Neuronal stem cell (in vitro differentiated cells): ENCODE results near the gene CEP44.
"Not testable (repeated sequence)": the region's sequence is repeated elsewhere in the genome, so short reads cannot be mapped to it uniquely, and the experiment has no call there.

Source experiments
- DNase-seq: peaks from one replicate; pipeline ENCODE4 v3.0.0-alpha.2; 2013; ENCODE audit warnings: low spot score
- H2AFZ ChIP-seq: one replicate; pipeline ENCODE4 v1.6.1; 2013; ENCODE audit warnings: mild to moderate bottlenecking, low read length, inconsistent platforms
- H2AK5ac ChIP-seq: 2 replicates; pipeline ENCODE4 v1.6.1; 2013; ENCODE audit warnings: low read depth, mild to moderate bottlenecking, inconsistent platforms, low read length, moderate library complexity, mixed read lengths
- H2BK120ac ChIP-seq: 2 replicates; pipeline ENCODE4 v1.6.1; 2013; ENCODE audit warnings: low read depth, mild to moderate bottlenecking, inconsistent platforms, low read length, moderate library complexity, mixed read lengths
- H2BK12ac ChIP-seq: one replicate; pipeline ENCODE4 v1.6.1; 2013; ENCODE audit warnings: low read length, inconsistent platforms
- H2BK15ac ChIP-seq: 2 replicates; pipeline ENCODE4 v1.6.1; 2013; ENCODE audit warnings: mild to moderate bottlenecking, low read length, inconsistent platforms, mixed read lengths
- H2BK5ac ChIP-seq: one replicate; pipeline ENCODE4 v1.6.1; 2013; ENCODE audit warnings: inconsistent platforms, mild to moderate bottlenecking, low read length, moderate library complexity
- H3K14ac ChIP-seq: one replicate; pipeline ENCODE4 v1.6.1; 2013; ENCODE audit warnings: low read length, inconsistent platforms
- H3K18ac ChIP-seq: 2 replicates; pipeline ENCODE4 v1.6.1; 2013; ENCODE audit warnings: low read length, inconsistent platforms
- H3K23ac ChIP-seq: 2 replicates; pipeline ENCODE4 v1.6.1; 2013; ENCODE audit warnings: low read depth, mild to moderate bottlenecking, mixed read lengths, low read length, inconsistent platforms; ENCODE audit not compliant: poor library complexity
- H3K27ac ChIP-seq: replicated peaks from 3 replicates; pipeline ENCODE4 v1.5.1; 2013; ENCODE audit warnings: low read length, inconsistent platforms
- H3K27me3 ChIP-seq, 3 experiments: 2 replicates each; pipeline ENCODE4 v1.6.1; 2013; ENCODE audit warnings: low read length in 3 of 3, mild to moderate bottlenecking in 2 of 3, inconsistent platforms in 1 of 3, low read depth in 1 of 3, mixed read lengths in 1 of 3, moderate library complexity in 1 of 3; ENCODE audit not compliant: control insufficient read depth in 3 of 3, insufficient read depth in 3 of 3
- H3K36me3 ChIP-seq, 2 donors: replicated peaks in 1 of 2; 2 replicates each; pipeline ENCODE4 v1.6.1; 2013; ENCODE audit warnings: low read length in 2 of 2; ENCODE audit not compliant: control insufficient read depth in 2 of 2, insufficient read depth in 2 of 2
- H3K4ac ChIP-seq: 2 replicates; pipeline ENCODE4 v1.6.1; 2013; ENCODE audit warnings: inconsistent platforms, mild to moderate bottlenecking, low read length, moderate library complexity
- H3K4me1 ChIP-seq, 2 donors: 1 replicate in 1 of 2; 2 replicates in 1 of 2; pipeline ENCODE4 v1.6.1; 2013; ENCODE audit warnings: low read length in 2 of 2, low read depth in 1 of 2; ENCODE audit not compliant: control insufficient read depth in 2 of 2, insufficient read depth in 1 of 2
- H3K4me2 ChIP-seq: one replicate; pipeline ENCODE4 v1.6.1; 2013; ENCODE audit warnings: mild to moderate bottlenecking, low read length, inconsistent platforms; ENCODE audit not compliant: insufficient read depth, poor library complexity, severe bottlenecking
- H3K4me3 ChIP-seq, 2 donors: 2 replicates each; pipeline ENCODE4 v1.5.1; 2013; ENCODE audit warnings: low read length in 2 of 2, mild to moderate bottlenecking in 2 of 2, inconsistent platforms in 1 of 2, moderate library complexity in 1 of 2
- H3K79me1 ChIP-seq: one replicate; pipeline ENCODE4 v1.6.1; 2013; ENCODE audit warnings: low read depth, mild to moderate bottlenecking, inconsistent platforms, low read length, moderate library complexity
- H3K9ac ChIP-seq: one replicate; pipeline ENCODE4 v1.6.1; 2013; ENCODE audit warnings: mild to moderate bottlenecking, low read depth, low read length, inconsistent platforms; ENCODE audit not compliant: poor library complexity
- H3K9me3 ChIP-seq, 2 donors: replicated peaks in 1 of 2; 2 replicates each; pipeline versions ENCODE3 to v1.6.1; 2013; ENCODE audit warnings: low read length in 2 of 2, mild to moderate bottlenecking in 2 of 2, inconsistent platforms in 1 of 2, low read depth in 1 of 2, mixed read lengths in 1 of 2, moderate library complexity in 1 of 2; ENCODE audit not compliant: control insufficient read depth in 2 of 2, insufficient read depth in 1 of 2
- H4K8ac ChIP-seq: one replicate; pipeline ENCODE4 v1.6.1; 2013; ENCODE audit warnings: low read depth, mild to moderate bottlenecking, inconsistent platforms, low read length, moderate library complexity
- H4K91ac ChIP-seq: one replicate; pipeline ENCODE4 v1.6.1; 2013; ENCODE audit warnings: low read length, low read depth, mild to moderate bottlenecking, inconsistent platforms; ENCODE audit not compliant: poor library complexity
- WGBS, 2 donors: extraction: QIAGEN DNeasy Blood & Tissue Kit; methylation state at CpG; one replicate each; pipeline ENCODE4 v1.1.7; 2013; ENCODE audit warnings: missing lambda C conversion rate in 2 of 2, mixed read lengths in 1 of 2; ENCODE audit not compliant: insufficient read length in 2 of 2, insufficient replicate concordance in 1 of 2; ENCODE audit errors: extremely low coverage in 2 of 2; 5-methylcytosine and 5-hydroxymethylcytosine counted together

The CEP44 gene

DNA sequence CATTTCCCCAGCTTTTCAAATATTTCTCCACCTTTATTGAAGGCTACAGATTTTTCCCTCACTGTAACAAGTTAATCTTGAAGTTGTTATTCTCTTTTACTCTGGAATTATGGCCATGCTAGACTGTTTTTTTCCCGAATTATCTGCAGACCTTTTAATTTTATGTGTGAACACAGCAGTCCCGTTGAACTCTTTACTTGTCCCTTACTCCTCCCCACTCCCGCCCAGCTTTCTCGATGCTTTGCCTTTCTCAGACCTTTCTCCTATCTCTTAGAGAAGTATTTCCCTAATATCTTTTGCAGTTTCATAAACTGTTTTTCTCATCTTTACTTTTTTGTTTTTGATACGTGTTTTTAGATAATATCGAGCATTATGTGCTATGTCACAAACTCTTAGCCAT lies 776 bp downstream of the CEP44 start:
- Histone ChIP-seq H2BK5ac (no peak overlapping the region), H3K4ac (no peak overlapping the region), H3K4me3 (peak overlapping the region; percentile 72 to 93), H3K4me1 (peaks cover 2 to 5% of the 10 kb centered on the region in 2 donors), H3K27me3 (no peaks in the 10 kb centered on the region), H4K91ac (no peak overlapping the region), H3K14ac (no peak overlapping the region), H3K23ac (no peak overlapping the region), H4K8ac (no peak overlapping the region), H3K79me1 (peaks cover 1% of the 10 kb centered on the region), H3K4me2 (peak overlapping the region; percentile 49), H2AFZ (peak overlapping the region; percentile 89), H2BK12ac (no peak overlapping the region), H2BK120ac (no peak overlapping the region), H3K18ac (no peak overlapping the region), H3K9me3 (peaks cover 0 to 5% of the 10 kb centered on the region in 2 donors), H2BK15ac (no peak overlapping the region), H3K36me3 (peaks cover 0 to 8% of the 10 kb centered on the region in 2 donors), H3K27ac (peak overlapping the region; percentile 97), H2AK5ac (no peak overlapping the region), H3K9ac (no peak overlapping the region)
- DNase-seq = no peak
- WGBS, 2 donors = no CpG with 5 or more reads among the region's 6 CpGs

DNA sequence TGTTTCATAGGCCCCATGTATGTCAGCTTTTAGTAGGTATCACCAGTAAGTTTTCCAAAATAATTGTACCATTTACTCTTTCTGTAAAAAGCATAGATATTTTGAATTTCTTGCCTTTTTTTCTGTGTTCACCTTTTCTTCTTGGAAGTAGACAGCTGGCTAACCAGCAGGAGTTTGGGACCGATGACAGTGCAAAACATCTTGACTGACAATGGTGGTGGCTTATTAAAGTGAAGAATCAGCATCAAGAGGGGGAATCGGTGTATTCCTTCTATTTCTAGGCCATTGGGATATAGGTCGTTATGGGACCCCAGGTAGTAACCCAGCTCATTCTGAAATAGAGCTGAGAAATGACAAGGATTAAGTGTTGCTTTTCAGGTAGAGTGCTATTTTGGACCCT lies 3.2 kb downstream of the CEP44 start:
- H2AFZ ChIP-seq = no peak overlapping the region
- H2BK12ac ChIP-seq = no peak overlapping the region
- peaks cover 0 to 8% of the 10 kb centered on the region in 2 donors for H3K36me3 ChIP-seq
- DNase-seq = no peak
- H2AK5ac ChIP-seq = no peak overlapping the region
- WGBS, 2 donors = no CpG with 5 or more reads among the region's 3 CpGs
- H3K9ac ChIP-seq = no peak overlapping the region
- H3K4ac ChIP-seq = no peak overlapping the region
- H3K27ac ChIP-seq = no peak overlapping the region
- H4K8ac ChIP-seq = no peak overlapping the region
- peaks cover 2 to 5% of the 10 kb centered on the region in 2 donors for H3K4me1 ChIP-seq
- no peak overlapping the region for H2BK15ac ChIP-seq
- no peak overlapping the region for H2BK120ac ChIP-seq
- H3K4me2 ChIP-seq = no peak overlapping the region
- no peak overlapping the region for H3K18ac ChIP-seq
- H2BK5ac ChIP-seq = no peak overlapping the region
- H3K4me3 ChIP-seq = no peak overlapping the region
- H4K91ac ChIP-seq = no peak overlapping the region
- H3K27me3 ChIP-seq = no peaks in the 10 kb centered on the region
- peaks cover 0 to 9% of the 10 kb centered on the region in 2 donors for H3K9me3 ChIP-seq
- no peak overlapping the region for H3K23ac ChIP-seq
- H3K14ac ChIP-seq = no peak overlapping the region
- peaks cover 2% of the 10 kb centered on the region for H3K79me1 ChIP-seq

DNA sequence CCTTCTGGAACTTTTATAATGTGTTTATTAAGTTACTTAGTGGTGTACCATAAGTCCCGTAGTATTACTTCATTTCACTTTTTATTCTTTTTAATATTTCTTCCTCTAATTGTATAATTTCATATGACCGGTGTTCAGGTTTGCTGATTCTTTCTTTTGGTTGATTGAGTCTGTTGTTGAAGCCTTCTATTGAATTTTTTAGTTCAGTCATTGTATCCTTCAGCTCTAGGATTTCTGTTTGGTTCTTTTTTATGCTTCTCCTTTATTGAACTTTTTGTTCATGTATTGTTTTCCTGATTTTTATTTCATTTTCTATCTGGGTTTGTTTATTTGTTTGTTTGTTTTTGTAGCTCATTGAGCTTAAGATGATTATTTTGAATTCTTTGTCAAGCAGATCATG lies 8.8 kb downstream of the CEP44 start:
- peaks cover 2 to 10% of the 10 kb centered on the region in 2 donors for H3K36me3 ChIP-seq
- H3K79me1 ChIP-seq = peaks cover 3% of the 10 kb centered on the region
- DNase-seq = no peak
- no peak overlapping the region for H2AFZ ChIP-seq
- H3K18ac ChIP-seq = no peak overlapping the region
- no peak overlapping the region for H3K23ac ChIP-seq
- H2AK5ac ChIP-seq = no peak overlapping the region
- no peak overlapping the region for H2BK5ac ChIP-seq
- H2BK12ac ChIP-seq = no peak overlapping the region
- no peak overlapping the region for H3K27ac ChIP-seq
- H3K4me3 ChIP-seq = no peak overlapping the region
- peaks cover 5 to 34% of the 10 kb centered on the region in 2 donors for H3K9me3 ChIP-seq
- H3K4me2 ChIP-seq = no peak overlapping the region
- H3K27me3 ChIP-seq = no peaks in the 10 kb centered on the region
- H3K4me1 ChIP-seq = no peaks in the 10 kb centered on the region
- no CpG with 5 or more reads among the region's 2 CpGs for WGBS, 2 donors
- no peak overlapping the region for H4K8ac ChIP-seq
- H2BK120ac ChIP-seq = no peak overlapping the region
- no peak overlapping the region for H3K4ac ChIP-seq
- no peak overlapping the region for H4K91ac ChIP-seq
- H3K14ac ChIP-seq = no peak overlapping the region
- no peak overlapping the region for H2BK15ac ChIP-seq
- no peak overlapping the region for H3K9ac ChIP-seq

DNA sequence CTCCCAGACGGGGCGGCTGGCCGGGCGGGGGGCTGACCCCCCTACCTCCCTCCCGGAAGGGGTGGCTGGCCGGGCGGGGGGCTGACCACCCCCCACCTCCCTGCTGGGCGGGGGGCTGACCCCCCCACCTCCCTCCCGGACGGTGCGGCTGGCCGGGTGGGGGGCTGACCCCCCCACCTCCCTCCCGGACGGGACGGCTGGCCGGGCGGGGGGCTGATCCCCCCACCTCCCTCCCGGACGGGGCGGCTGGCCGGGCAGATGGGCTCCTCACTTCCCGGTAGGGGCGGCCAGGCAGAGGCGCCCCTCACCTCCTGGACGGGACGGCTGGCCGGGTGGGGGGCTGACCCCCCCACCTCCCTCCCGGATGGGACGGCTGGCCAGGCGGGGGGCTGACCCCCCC lies 10.9 kb downstream of the CEP44 start:
- H3K14ac ChIP-seq, H3K23ac ChIP-seq, H2AK5ac ChIP-seq, H2BK12ac ChIP-seq, H2BK120ac ChIP-seq, H3K27ac ChIP-seq, H4K91ac ChIP-seq, H3K4me1 ChIP-seq, H2AFZ ChIP-seq, H3K4me3 ChIP-seq, H3K27me3 ChIP-seq, H3K18ac ChIP-seq, H4K8ac ChIP-seq, H3K4ac ChIP-seq, H3K9ac ChIP-seq, DNase-seq, H2BK15ac ChIP-seq, H3K79me1 ChIP-seq, H2BK5ac ChIP-seq, H3K4me2 ChIP-seq: not testable (repeated sequence)
- WGBS, 2 donors = no CpG with 5 or more reads among the region's 30 CpGs
- peaks cover 5 to 34% of the 10 kb centered on the region in 2 donors for H3K9me3 ChIP-seq
- peaks cover 2 to 17% of the 10 kb centered on the region in 2 donors for H3K36me3 ChIP-seq
